Uterus (tissue), 4 donors: ENCODE measurements around the gene TP53I3. TPM values are rescaled to one million over a fixed set of nuclear protein-coding genes. Genes with fewer than 3 reads are reported as not detected.
A peak's percentile ranks its signal among the peaks of the same experiment; 100 is the strongest.

Experiments used
- DNase-seq, 2 donors: peaks; one replicate each; pipeline ENCODE4 v3.0.0-alpha.2; 2019 to 2020
- H3K27ac ChIP-seq, 2 donors: fragments of 200-600 bp; sonication (generic); 1 replicate in 1 of 2; 2 replicates in 1 of 2; pipeline ENCODE4 v1.5.1; 2016 to 2018
- H3K27me3 ChIP-seq, 2 donors: fragments of 200-600 bp; sonication (generic); one replicate each; pipeline ENCODE4 v1.5.1; 2018 to 2019; ENCODE audit warnings: control low read depth in 1 of 2
- H3K36me3 ChIP-seq, 2 donors: fragments of 200-600 bp; sonication (generic); one replicate each; pipeline ENCODE4 v1.5.1; 2019; ENCODE audit warnings: control low read depth in 1 of 2
- H3K4me1 ChIP-seq, 2 donors: fragments of 200-600 bp; sonication (generic); one replicate each; pipeline ENCODE4 v1.5.1; 2018 to 2019; ENCODE audit warnings: control low read depth in 1 of 2
- H3K4me3 ChIP-seq, 2 donors: fragments of 200-600 bp; sonication (generic); 1 replicate in 1 of 2; 2 replicates in 1 of 2; pipeline ENCODE4 v1.5.1; 2018 to 2019; ENCODE audit warnings: mild to moderate bottlenecking in 1 of 2
- H3K9me3 ChIP-seq, 2 donors: fragments of 200-600 bp; sonication (generic); one replicate each; pipeline ENCODE4 v1.5.1; 2019; ENCODE audit warnings: control low read depth in 1 of 2
- POLR2A ChIP-seq, 2 donors: fragments of 450-650 bp; IDR thresholded peaks; one replicate each; pipeline ENCODE4 v1.6.1; 2016; ENCODE audit warnings: antibody characterized with exemption in 2 of 2, mild to moderate bottlenecking in 1 of 2, moderate library complexity in 1 of 2
- intact Hi-C: fragments of 100-400 bp; cut with DNase I; formaldehyde crosslinking; loops from one replicate; pipeline ENCODE4 v1.15.1; 2023; ENCODE audit warnings: low total_unique reads
- total RNA-seq, 4 donors: library from RNA; depleted of rRNA in 3 of 4; stranded (reverse); fragments of >200 nt in 3 of 4; gene quantifications; one replicate each; pipeline versions ENCODE4 v1.1.0 to v1.2.4, GENCODE V29; 2014 to 2023
- TF ChIP-seq, protein P1 (sequence below), 4 experiments: fragments of 200-600 bp in 2 of 4; fragments of 450-650 bp in 2 of 4; sonication (generic) in 2 of 4; IDR thresholded peaks; one replicate each; pipeline ENCODE4 v1.5.1; 2016 to 2019; ENCODE audit warnings: antibody characterized with exemption in 4 of 4, mild to moderate bottlenecking in 2 of 4, moderate library complexity in 1 of 4
- donor health status: DM: yes; HTN: yes; CAD: no.

The TP53I3 gene, protein sequence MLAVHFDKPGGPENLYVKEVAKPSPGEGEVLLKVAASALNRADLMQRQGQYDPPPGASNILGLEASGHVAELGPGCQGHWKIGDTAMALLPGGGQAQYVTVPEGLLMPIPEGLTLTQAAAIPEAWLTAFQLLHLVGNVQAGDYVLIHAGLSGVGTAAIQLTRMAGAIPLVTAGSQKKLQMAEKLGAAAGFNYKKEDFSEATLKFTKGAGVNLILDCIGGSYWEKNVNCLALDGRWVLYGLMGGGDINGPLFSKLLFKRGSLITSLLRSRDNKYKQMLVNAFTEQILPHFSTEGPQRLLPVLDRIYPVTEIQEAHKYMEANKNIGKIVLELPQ
- 10 to 100 TPM in 2 of 4 donors, 1 to 10 TPM in 1, under 1 TPM in 1; 0.77 to 55.4 (median 10.1) TPM for total RNA-seq

DNA sequence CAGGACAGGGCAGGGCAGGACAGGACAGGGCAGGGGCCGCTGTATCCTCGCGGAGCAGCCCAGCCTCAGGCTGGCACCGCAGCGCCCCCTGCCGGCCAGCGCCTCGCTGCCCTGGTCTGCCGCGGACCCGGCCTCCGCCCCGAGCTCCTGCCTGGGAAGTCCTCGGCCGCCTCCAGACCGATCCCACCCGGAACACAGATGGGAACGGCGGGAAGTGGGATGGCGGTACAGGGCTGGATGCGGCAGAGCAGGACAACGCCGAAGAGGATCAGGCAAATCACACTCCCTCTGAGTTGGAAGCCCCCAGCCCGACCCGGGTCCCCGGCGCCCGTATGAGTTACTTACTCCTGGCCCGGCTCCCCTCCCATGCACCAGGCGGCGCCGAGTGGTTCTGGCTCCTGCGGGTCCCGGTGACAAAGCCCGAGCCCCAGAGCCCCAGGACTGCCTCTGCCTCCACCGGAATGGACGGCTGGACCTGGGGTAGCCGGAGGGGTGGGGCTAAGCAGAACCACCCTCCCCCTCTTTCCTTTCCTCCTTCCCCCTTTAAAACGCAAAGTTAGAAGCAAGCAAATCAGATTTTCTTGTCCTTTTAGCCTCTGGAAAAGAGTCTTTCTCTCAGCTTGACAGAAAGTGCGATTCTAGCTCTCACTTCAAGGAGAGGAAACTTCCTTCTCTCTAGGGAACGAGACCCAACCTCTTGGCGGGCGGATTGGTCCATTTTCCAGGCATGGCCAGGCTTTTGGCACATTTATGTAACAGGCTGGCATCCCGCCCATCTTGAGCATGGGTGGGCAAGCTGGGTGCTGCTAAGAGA, at the start of gene TP53I3:
Gene TP53I3 (minus strand): TSS at position 449 of the 814 bp plus-strand sequence. CDS start 508 bp downstream, outside the sequence.
- DNase-seq, result peak; percentile 89 to 90
- peak within 1 kb of the TSS; percentile 55 to 60 for H3K4me3 ChIP-seq
- H3K27ac ChIP-seq, result peak within 1 kb of the TSS; percentile 95 to 96
- peaks cover 3 to 4% of the 10 kb centered on the region in 2 donors for H3K4me1 ChIP-seq
- no peaks in the 10 kb centered on the region for H3K27me3 ChIP-seq
- no peaks in the 10 kb centered on the region for H3K9me3 ChIP-seq
- no peaks in the 10 kb centered on the region for H3K36me3 ChIP-seq
- intact Hi-C loops, result no loop called here
- TF ChIP-seq, protein P1, sequence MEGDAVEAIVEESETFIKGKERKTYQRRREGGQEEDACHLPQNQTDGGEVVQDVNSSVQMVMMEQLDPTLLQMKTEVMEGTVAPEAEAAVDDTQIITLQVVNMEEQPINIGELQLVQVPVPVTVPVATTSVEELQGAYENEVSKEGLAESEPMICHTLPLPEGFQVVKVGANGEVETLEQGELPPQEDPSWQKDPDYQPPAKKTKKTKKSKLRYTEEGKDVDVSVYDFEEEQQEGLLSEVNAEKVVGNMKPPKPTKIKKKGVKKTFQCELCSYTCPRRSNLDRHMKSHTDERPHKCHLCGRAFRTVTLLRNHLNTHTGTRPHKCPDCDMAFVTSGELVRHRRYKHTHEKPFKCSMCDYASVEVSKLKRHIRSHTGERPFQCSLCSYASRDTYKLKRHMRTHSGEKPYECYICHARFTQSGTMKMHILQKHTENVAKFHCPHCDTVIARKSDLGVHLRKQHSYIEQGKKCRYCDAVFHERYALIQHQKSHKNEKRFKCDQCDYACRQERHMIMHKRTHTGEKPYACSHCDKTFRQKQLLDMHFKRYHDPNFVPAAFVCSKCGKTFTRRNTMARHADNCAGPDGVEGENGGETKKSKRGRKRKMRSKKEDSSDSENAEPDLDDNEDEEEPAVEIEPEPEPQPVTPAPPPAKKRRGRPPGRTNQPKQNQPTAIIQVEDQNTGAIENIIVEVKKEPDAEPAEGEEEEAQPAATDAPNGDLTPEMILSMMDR (IDR thresholded peaks at IDR 0.05), result peak; percentile 89 to 97 (median 94)
- peak; percentile 16 to 71 for TF ChIP-seq POLR2A (IDR thresholded peaks at IDR 0.05)

DNA sequence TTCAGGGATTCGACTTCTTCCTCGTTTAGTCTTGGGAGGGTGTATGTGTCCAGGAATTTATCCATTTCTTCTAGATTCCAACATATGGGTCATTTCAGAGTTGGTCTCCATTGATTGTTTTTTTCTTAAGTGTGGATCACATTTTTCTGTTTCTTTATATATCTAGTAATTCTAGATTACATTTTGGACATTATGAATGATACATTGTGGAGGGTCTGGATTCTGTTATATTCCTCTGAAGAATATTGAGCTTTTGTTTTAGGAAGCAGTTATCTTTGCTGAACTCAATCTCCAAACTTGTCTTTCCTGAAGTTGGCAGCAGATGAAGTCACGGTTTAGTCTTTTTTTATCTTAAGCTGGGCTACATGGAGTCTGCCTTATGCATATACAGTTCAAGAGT, 47.9 kb upstream of the TP53I3 start:
- no peaks in the 10 kb centered on the region for H3K36me3 ChIP-seq

DNA sequence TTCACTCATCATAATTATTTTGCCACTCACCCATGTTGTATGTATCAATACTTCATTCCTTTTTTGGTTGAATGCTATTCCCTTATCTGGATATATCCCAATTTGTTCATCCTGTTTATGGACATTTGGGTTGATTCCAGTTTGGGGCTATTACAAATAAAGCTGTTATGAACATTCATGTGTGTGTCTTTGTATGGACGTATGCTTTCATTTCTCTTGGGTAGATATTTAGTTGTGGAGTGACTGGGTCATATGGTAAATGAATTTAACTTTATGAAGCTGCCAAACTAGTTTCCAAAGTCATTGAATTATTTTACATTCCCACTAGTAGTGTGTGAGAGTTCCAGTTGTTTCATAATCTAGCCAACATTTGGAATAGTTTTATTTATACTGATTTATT, 41.3 kb upstream of the TP53I3 start:
- DNase-seq, result no peak
- H3K27ac ChIP-seq, result no peak overlapping the region
- intact Hi-C loops, result no loop called here
- H3K27me3 ChIP-seq, result no peaks in the 10 kb centered on the region
- no peaks in the 10 kb centered on the region for H3K9me3 ChIP-seq
- no peaks in the 10 kb centered on the region for H3K36me3 ChIP-seq
- TF ChIP-seq POLR2A (IDR thresholded peaks at IDR 0.05), result no peak
- TF ChIP-seq, protein P1 (IDR thresholded peaks at IDR 0.05), result no peak
- H3K4me1 ChIP-seq, result peaks cover 0 to 4% of the 10 kb centered on the region in 2 donors
- H3K4me3 ChIP-seq, result no peak overlapping the region

More for the DNA sequence above, 47.9 kb upstream of the TP53I3 start:
- no peak overlapping the region for H3K27ac ChIP-seq
- TF ChIP-seq, protein P1 (IDR thresholded peaks at IDR 0.05), result no peak
- TF ChIP-seq POLR2A (IDR thresholded peaks at IDR 0.05), result no peak
- H3K9me3 ChIP-seq, result no peaks in the 10 kb centered on the region
- H3K4me3 ChIP-seq, result no peak overlapping the region
- H3K27me3 ChIP-seq, result no peaks in the 10 kb centered on the region
- H3K4me1 ChIP-seq, result no peaks in the 10 kb centered on the region
- intact Hi-C loops, result no loop called here
- DNase-seq, result no peak

DNA sequence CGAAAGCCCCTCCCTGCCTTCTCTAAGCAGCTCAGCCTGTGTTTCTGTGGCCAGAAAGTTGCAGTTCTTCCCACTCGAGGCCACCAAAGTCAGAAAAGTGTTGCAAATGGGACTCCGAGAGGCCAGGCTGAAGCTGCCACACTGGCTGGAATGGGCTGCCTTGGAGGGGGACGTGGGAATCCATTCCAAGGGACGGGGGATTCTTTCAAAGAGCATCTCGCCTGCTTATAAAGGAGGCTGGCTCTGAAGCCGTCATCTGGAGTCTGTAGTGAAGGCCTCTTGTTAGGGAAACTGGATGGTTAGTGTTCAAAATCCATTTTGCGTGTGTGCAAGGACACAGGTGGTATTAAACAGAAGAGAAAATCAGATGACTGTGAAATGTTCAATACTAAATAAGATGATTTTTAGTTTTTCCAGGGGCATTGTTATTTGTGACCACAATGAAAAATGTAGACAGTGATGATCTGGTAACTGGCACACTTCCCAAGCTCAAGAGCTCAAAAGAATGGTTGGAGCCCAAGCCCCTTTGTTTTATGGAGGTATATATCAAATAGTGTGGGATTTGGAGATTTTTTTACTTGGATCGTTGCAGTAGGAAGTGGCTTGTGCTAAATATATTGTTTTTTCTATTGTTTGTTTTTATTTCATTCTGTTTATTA, 39.4 kb upstream of the TP53I3 start:
- H3K4me1 ChIP-seq, result peaks cover 0 to 4% of the 10 kb centered on the region in 2 donors
- intact Hi-C loops, result no loop called here
- H3K9me3 ChIP-seq, result no peaks in the 10 kb centered on the region
- no peaks in the 10 kb centered on the region for H3K36me3 ChIP-seq
- peak overlapping the region; percentile 73 to 84 for H3K4me3 ChIP-seq
- peak overlapping the region; percentile 92 to 97 for H3K27ac ChIP-seq
- no peak for TF ChIP-seq POLR2A (IDR thresholded peaks at IDR 0.05)
- TF ChIP-seq, protein P1 (IDR thresholded peaks at IDR 0.05), result no peak
- no peaks in the 10 kb centered on the region for H3K27me3 ChIP-seq
- DNase-seq, result peak in 1 of 2 donors; percentile 38
